ENCODE results near the gene C1QL4. TPM values are rescaled to one million over a fixed set of nuclear protein-coding genes. Genes with fewer than 3 reads are reported as not detected.

The C1QL4 gene
- total and polyA plus RNA-seq, 2 of the 8 experiments (the other 6 are each of a cell fraction or from before 2014, with no cell fraction given) = 0.28 to 0.63 TPM

DNA sequence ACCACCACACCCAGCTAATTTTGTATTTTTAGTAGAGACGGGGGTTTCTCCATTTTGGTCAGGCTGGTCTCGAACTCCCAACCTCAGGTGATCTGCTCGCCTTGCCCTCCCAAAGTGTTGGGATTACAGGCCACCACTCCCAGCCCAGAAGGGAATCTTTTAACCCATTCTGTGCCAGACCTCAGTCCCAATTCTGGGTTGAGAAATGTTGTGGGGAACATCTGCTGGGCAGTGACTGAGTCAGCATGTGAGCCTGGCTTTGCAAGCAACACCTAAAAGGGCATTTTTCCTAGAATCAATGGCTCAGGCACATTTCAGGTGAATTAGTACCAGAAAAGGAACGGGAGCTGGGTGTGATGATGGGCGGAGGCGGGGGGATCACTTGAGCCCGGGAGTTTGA lies 22.7 kb upstream of the C1QL4 start (continued):
- TF ChIP-seq EGR1 (IDR thresholded peaks at IDR 0.05; ENCODE audit: borderline replicate concordance, low read depth, low read length) (no peak), ZNF274 (IDR thresholded peaks at IDR 0.05; ENCODE audit: borderline replicate concordance, extremely low read depth, low read length) (no peak)

All from H1 (cell line).